K562 (cell line): Measurements from ENCODE around the gene NLRP6. TPM values are rescaled to one million over a fixed set of nuclear protein-coding genes. Genes with fewer than 3 reads are reported as not detected.
"Not testable (repeated sequence)": the region's sequence is repeated elsewhere in the genome, so short reads cannot be mapped to it uniquely, and the experiment has no call there.

Experiments used
- ATAC-seq: fragments of 200-7000 bp; cut with Tn5 transposase; 3 replicates; pipeline ENCODE4 v1.9.1; 2020; ENCODE audit warnings: moderate library complexity
- BruUV-seq: library from RNA; stranded (reverse); fragments of 400-500 nt; replicated peaks from 2 replicates; lab custom pipeline; 2021; lab: Mats Ljungman, UMichigan
- CTCF ChIA-PET: fragments of 300-600 bp; formaldehyde crosslinking; extraction: SDS; loops from one replicate; lab custom pipeline; 2021; ENCODE audit warnings: low intra/inter-chr PET ratio; lab: Yijun Ruan, JAX
- POLR2A ChIA-PET: fragments of 300-600, 350-650 bp; sonication (Branson Sonifier 250); formaldehyde crosslinking; extraction: SDS; loops from one replicate; lab custom pipeline; 2021; ENCODE audit warnings: antibody characterized with exemption, inconsistent platforms; lab: Yijun Ruan, JAX
- DNase-seq, 4 experiments: peaks; one replicate each; pipeline versions ENCODE4 v3.0.0 to v3.0.0-alpha.2; 2011 to 2018; ENCODE audit warnings: low spot score in 3 of 4, mixed read lengths in 3 of 4; ENCODE audit errors: extremely low read depth in 1 of 4
- FAIRE-seq: peaks from 2 replicates; lab custom pipeline; 2011; peaks lifted over from hg19 to GRCh38; lab: Jason Lieb, UNC
- H2AFZ ChIP-seq: 2 replicates; pipeline ENCODE4 v1.6.0; 2011; ENCODE audit warnings: low read depth, low read length, control low read depth, inconsistent platforms
- H3K27ac ChIP-seq: fragments of 200-600 bp; 3 replicates; pipeline ENCODE4 v1.8.0; 2011; ENCODE audit warnings: low read depth, mild to moderate bottlenecking, control low read depth, inconsistent platforms, low read length, moderate library complexity, mixed read lengths; ENCODE audit errors: extremely low read depth
- H3K27me3 ChIP-seq, 2 experiments: fragments of 300-600 bp in 1 of 2; 2 replicates in 1 of 2; 3 replicates in 1 of 2; pipeline versions ENCODE4 v1.6.0 to v1.8.0; 2011; ENCODE audit warnings: inconsistent platforms in 2 of 2, low read length in 2 of 2, mild to moderate bottlenecking in 1 of 2, mixed read lengths in 1 of 2, moderate library complexity in 1 of 2; ENCODE audit not compliant: control insufficient read depth in 2 of 2, insufficient read depth in 2 of 2
- H3K36me3 ChIP-seq: fragments of 300-600 bp; 3 replicates; pipeline ENCODE4 v1.8.0; 2011; ENCODE audit warnings: mild to moderate bottlenecking, low read length, inconsistent platforms; ENCODE audit not compliant: control insufficient read depth, insufficient read depth
- H3K4me1 ChIP-seq, 2 experiments: fragments of 200-600 bp in 1 of 2; replicated peaks in 1 of 2; 2 replicates in 1 of 2; 3 replicates in 1 of 2; pipeline versions ENCODE4 v1.5.1 to v1.8.0; 2011; ENCODE audit warnings: inconsistent platforms in 2 of 2, low read length in 2 of 2, mild to moderate bottlenecking in 1 of 2, mixed read lengths in 1 of 2, moderate library complexity in 1 of 2; ENCODE audit not compliant: control insufficient read depth in 2 of 2, insufficient read depth in 2 of 2
- H3K4me2 ChIP-seq: 2 replicates; pipeline ENCODE4 v1.6.1; 2011; ENCODE audit warnings: low read length, control low read depth, inconsistent platforms, mixed read lengths; ENCODE audit not compliant: insufficient read depth
- H3K4me3 ChIP-seq: fragments of 200-600 bp; sonication (generic), shearing (Covaris generic); 2 replicates; pipeline ENCODE4 v1.5.1; 2016; ENCODE audit warnings: control low read depth, inconsistent platforms
- H3K79me2 ChIP-seq: fragments of 200-600 bp; 3 replicates; pipeline ENCODE4 v1.8.0; 2011; ENCODE audit warnings: low read length, inconsistent platforms; ENCODE audit not compliant: control insufficient read depth, insufficient read depth
- H3K9ac ChIP-seq, 2 experiments: 2 replicates each; pipeline versions ENCODE4 v1.6.0 to v1.6.1; 2011; ENCODE audit warnings: low read depth in 2 of 2, low read length in 2 of 2, control low read depth in 1 of 2, inconsistent platforms in 1 of 2, mild to moderate bottlenecking in 1 of 2, mixed read lengths in 1 of 2; ENCODE audit not compliant: insufficient read depth in 1 of 2
- H3K9me1 ChIP-seq: one replicate; pipeline ENCODE4 v1.6.0; 2011; ENCODE audit warnings: inconsistent platforms, mild to moderate bottlenecking, low read length, moderate library complexity; ENCODE audit not compliant: control insufficient read depth, insufficient read depth
- H3K9me3 ChIP-seq: replicated peaks from 2 replicates; pipeline ENCODE4 v1.5.1; 2011; ENCODE audit warnings: low read depth, low read length, inconsistent platforms; ENCODE audit not compliant: control insufficient read depth, insufficient read depth
- H4K20me1 ChIP-seq: replicated peaks from 2 replicates; pipeline ENCODE4 v1.6.1; 2011; ENCODE audit warnings: low read length, inconsistent platforms, mixed read lengths; ENCODE audit not compliant: control insufficient read depth, insufficient read depth
- ADNP ChIP-seq: fragments of 200-800 bp; sonication (Bioruptor generic); IDR thresholded peaks from 2 replicates; pipeline ENCODE4 v1.6.1; 2016; ENCODE audit warnings: missing genetic modification characterization, missing compliant biosample characterization
- CEBPB ChIP-seq: fragments of 450-650 bp; IDR thresholded peaks from 2 replicates; pipeline ENCODE4 v1.6.1; 2016; ENCODE audit warnings: missing genetic modification characterization, missing compliant biosample characterization
- CEBPG ChIP-seq, 3 experiments: fragments of 200-800 bp in 1 of 3; sonication (Bioruptor generic) in 1 of 3; sonication (generic) in 1 of 3; formaldehyde crosslinking in 1 of 3; IDR thresholded peaks in 2 of 3; conservative IDR thresholded peaks in 1 of 3; 2 replicates each; pipeline versions ENCODE4 v1.6.1 to v1.8.0; 2016 to 2022; ENCODE audit warnings: missing compliant biosample characterization in 2 of 3, missing genetic modification characterization in 2 of 3, mild to moderate bottlenecking in 1 of 3, missing genetic modification reagents in 1 of 3
- KDM1A ChIP-seq, 2 experiments: fragments of 450-650 bp; IDR thresholded peaks; 2 replicates each; pipeline ENCODE4 v1.6.1; 2016; ENCODE audit warnings: mild to moderate bottlenecking in 2 of 2
- RBFOX2 ChIP-seq: fragments of 200-400 bp; formaldehyde crosslinking; IDR thresholded peaks from 2 replicates; pipeline ENCODE4 v1.6.1; 2017; ENCODE audit warnings: low read depth, mild to moderate bottlenecking, low read length, moderate library complexity
- ZNF644 ChIP-seq: fragments of 200-800 bp; sonication (Bioruptor generic); IDR thresholded peaks from 2 replicates; pipeline ENCODE4 v1.6.1; 2016; ENCODE audit warnings: low read depth, missing genetic modification characterization, missing compliant biosample characterization
- ZNF766 ChIP-seq: fragments of 200-800 bp; sonication (Bioruptor generic); conservative IDR thresholded peaks from 2 replicates; pipeline ENCODE4 v1.6.1; 2016; ENCODE audit warnings: missing genetic modification characterization, missing compliant biosample characterization
- WGBS: fragments of 100-300 bp; shearing (Covaris generic); methylation state at CpG from one replicate; pipeline ENCODE4 v1.1.6; 2016; ENCODE audit warnings: low coverage, mixed read lengths; ENCODE audit not compliant: insufficient coverage; ENCODE audit errors: missing lambda C conversion rate; 5-methylcytosine and 5-hydroxymethylcytosine counted together
- in situ Hi-C: fragments of 300-500 bp; cut with MboI; formaldehyde crosslinking; loops from 4 replicates; pipeline ENCODE4 v1.15.0; 2018; ENCODE audit warnings: inconsistent platforms, mixed read lengths
- intact Hi-C: fragments of 100-400 bp; cut with micrococcal nuclease; formaldehyde crosslinking; loops from 2 replicates; pipeline ENCODE4 v1.14.2; 2022
- polyA plus RNA-seq, 8 experiments: library from polyadenylated mRNA; depleted of rRNA in 4 of 8; stranded (reverse) in 5 of 8; unstranded in 3 of 8; fragments of >200 nt; fragmentation: Nextera tagmentation in 2 of 8; fragmentation: Illumina TruSeq in 1 of 8; extraction: Ambion mirVana in 2 of 8; extraction: Trizol in 1 of 8; gene quantifications; 2 replicates each; pipeline versions ENCODE4 v1.2.1 to v1.2.3, GENCODE V29; 2011 to 2014; ENCODE audit warnings: inconsistent platforms in 1 of 8, missing spikeins in 1 of 8
- total RNA-seq, 7 experiments: library from RNA; depleted of rRNA in 6 of 7; stranded (reverse); fragments of >200 nt in 6 of 7; fragmentation: Illumina TruSeq in 2 of 7; extraction: Trizol in 2 of 7; gene quantifications; 2 replicates each; pipeline versions ENCODE4 v1.2.1 to v1.2.3, GENCODE V29; 2011 to 2021; ENCODE audit warnings: low replicate concordance in 1 of 7
- TF ChIP-seq, protein P1 (sequence below), 2 experiments: fragments of 450-650 bp; IDR thresholded peaks; 2 replicates each; pipeline ENCODE4 v1.6.1; 2016
- TF ChIP-seq, protein P2 (sequence below), 2 experiments: fragments of 450-650 bp in 1 of 2; sonication (generic) in 1 of 2; formaldehyde crosslinking in 1 of 2; IDR thresholded peaks; 2 replicates each; pipeline versions ENCODE4 v1.7.1 to v1.9.0; 2016 to 2022; ENCODE audit warnings: inconsistent platforms in 1 of 2, mild to moderate bottlenecking in 1 of 2, missing genetic modification reagents in 1 of 2

NLRP6 gene
- total and polyA plus RNA-seq, 9 of the 15 experiments (the other 6 are each of a cell fraction or from before 2014, with no cell fraction given): 0.03 to 0.18 (median 0.15) TPM; not detected in 5

DNA sequence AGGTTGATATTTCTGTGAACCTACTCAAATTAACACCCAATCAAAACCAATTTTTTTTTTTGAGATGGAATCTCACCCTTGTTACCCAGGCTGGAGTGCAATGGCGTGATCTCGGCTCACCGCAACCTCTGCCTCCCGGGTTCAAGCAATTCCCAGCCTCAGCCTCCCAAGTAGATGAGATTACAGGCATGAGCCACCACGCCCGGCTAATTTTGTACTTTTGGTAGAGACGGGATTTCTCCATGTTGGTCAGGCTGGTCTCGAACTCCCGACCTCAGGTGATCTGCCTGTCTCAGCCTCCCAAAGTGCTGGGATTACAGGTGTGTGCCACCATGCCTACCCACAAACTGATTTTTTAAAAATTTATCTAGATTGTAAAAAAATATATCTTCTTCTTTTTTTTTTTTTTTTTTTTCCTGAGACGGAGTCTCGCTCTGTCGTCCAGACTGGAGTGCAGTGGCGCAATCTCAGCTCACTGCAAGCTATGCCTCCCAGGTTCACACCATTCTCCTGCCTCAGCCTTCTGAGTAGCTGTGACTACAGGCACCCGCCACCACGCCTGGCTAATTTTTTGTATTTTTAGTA, 50.4 kb downstream of the NLRP6 start:
- H4K20me1 ChIP-seq; CTCF ChIA-PET; DNase-seq; H3K36me3 ChIP-seq; H2AFZ ChIP-seq; FAIRE-seq; H3K27me3 ChIP-seq; ATAC-seq; H3K9me3 ChIP-seq; H3K9me1 ChIP-seq; in situ Hi-C loops; TF ChIP-seq CEBPG (CRISPR knock-in tag; IDR thresholded peaks at IDR 0.05): not testable (repeated sequence)
- H3K27ac ChIP-seq: peak overlapping the region; percentile 88
- H3K4me1 ChIP-seq: peaks cover 46 to 56% of the 10 kb centered on the region in 2 experiments
- intact Hi-C loops: loop anchor here (1.0 kb wide), 1 partner anchor 23 kb away; no protein-coding TSS in a partner anchor
- peak overlapping the region; percentile 73 to 82; a peak in 3 of 4 replicates for H3K9ac ChIP-seq
- H3K79me2 ChIP-seq: peaks cover 29% of the 10 kb centered on the region
- H3K4me3 ChIP-seq: peak overlapping the region; percentile 43
- H3K4me2 ChIP-seq: peak overlapping the region; percentile 76
- POLR2A ChIA-PET: interaction anchor here (0.7 to 3.1 kb wide), 17 partner anchors 9 to 121 kb away, joined by 3 to 21 read pairs (median 5); partner anchors contain the start of genes BET1L and RIC8A
- BruUV-seq: TSS peak; percentile 73
- 8% methylated on average over 13 of the region's 15 CpGs for WGBS
- TF ChIP-seq ZNF644 (tag) (0 out of 2 replicates have a peak, but pooled peaks have one; percentile 1), RBFOX2 (peak; percentile 36; the same call in 1 of the 2 replicates), CEBPB (peak; percentile 55), ZNF766 (0 out of 2 replicates have a peak, but pooled peaks have one; percentile 0), CEBPG (tag; conservative IDR thresholded peaks at IDR 0.05 in 1 of 2, IDR thresholded peaks at IDR 0.05 in 1 of 2) (peak; percentile 6 to 8; a peak in 1 of 4 replicates), ADNP (tag) (peak; percentile 66; the same call in 1 of the 2 replicates), KDM1A (IDR thresholded peaks at IDR 0.05) (peak; percentile 25 to 42; a peak in 1 of 4 replicates)
- TF ChIP-seq, protein P1, sequence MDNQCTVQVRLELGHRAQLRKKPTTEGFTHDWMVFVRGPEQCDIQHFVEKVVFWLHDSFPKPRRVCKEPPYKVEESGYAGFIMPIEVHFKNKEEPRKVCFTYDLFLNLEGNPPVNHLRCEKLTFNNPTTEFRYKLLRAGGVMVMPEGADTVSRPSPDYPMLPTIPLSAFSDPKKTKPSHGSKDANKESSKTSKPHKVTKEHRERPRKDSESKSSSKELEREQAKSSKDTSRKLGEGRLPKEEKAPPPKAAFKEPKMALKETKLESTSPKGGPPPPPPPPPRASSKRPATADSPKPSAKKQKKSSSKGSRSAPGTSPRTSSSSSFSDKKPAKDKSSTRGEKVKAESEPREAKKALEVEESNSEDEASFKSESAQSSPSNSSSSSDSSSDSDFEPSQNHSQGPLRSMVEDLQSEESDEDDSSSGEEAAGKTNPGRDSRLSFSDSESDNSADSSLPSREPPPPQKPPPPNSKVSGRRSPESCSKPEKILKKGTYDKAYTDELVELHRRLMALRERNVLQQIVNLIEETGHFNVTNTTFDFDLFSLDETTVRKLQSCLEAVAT (IDR thresholded peaks at IDR 0.05): peak in 1 of 2 experiments; percentile 21; a peak in 1 of 4 replicates
- TF ChIP-seq, protein P2, sequence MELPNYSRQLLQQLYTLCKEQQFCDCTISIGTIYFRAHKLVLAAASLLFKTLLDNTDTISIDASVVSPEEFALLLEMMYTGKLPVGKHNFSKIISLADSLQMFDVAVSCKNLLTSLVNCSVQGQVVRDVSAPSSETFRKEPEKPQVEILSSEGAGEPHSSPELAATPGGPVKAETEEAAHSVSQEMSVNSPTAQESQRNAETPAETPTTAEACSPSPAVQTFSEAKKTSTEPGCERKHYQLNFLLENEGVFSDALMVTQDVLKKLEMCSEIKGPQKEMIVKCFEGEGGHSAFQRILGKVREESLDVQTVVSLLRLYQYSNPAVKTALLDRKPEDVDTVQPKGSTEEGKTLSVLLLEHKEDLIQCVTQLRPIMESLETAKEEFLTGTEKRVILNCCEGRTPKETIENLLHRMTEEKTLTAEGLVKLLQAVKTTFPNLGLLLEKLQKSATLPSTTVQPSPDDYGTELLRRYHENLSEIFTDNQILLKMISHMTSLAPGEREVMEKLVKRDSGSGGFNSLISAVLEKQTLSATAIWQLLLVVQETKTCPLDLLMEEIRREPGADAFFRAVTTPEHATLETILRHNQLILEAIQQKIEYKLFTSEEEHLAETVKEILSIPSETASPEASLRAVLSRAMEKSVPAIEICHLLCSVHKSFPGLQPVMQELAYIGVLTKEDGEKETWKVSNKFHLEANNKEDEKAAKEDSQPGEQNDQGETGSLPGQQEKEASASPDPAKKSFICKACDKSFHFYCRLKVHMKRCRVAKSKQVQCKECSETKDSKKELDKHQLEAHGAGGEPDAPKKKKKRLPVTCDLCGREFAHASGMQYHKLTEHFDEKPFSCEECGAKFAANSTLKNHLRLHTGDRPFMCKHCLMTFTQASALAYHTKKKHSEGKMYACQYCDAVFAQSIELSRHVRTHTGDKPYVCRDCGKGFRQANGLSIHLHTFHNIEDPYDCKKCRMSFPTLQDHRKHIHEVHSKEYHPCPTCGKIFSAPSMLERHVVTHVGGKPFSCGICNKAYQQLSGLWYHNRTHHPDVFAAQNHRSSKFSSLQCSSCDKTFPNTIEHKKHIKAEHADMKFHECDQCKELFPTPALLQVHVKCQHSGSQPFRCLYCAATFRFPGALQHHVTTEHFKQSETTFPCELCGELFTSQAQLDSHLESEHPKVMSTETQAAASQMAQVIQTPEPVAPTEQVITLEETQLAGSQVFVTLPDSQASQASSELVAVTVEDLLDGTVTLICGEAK (IDR thresholded peaks at IDR 0.05): peak; percentile 45; the same call in 1 of the 2 replicates
- TF ChIP-seq, protein P2 (CRISPR knock-in tag; IDR thresholded peaks at IDR 0.05): not testable (repeated sequence)
